ENCODE data around the gene CTDP1.
"Not testable (repeated sequence)": the region's sequence is repeated elsewhere in the genome, so short reads cannot be mapped to it uniquely, and the experiment has no call there.

Gene CTDP1

GRCh38 chr18:79736230-79736629 lies 56.6 kb downstream of the CTDP1 start:
- no peak for TF ChIP-seq CTCF (IDR thresholded peaks at IDR 0.05; ENCODE audit: extremely low read depth, insufficient read depth, missing control alignments)
- DNase-seq (ENCODE audit: low spot score): no peak
- in situ Hi-C loops (cut with MboI; ENCODE audit: low pct_unique_long_range_greater_than_20kb, low sequenced_read_pairs, unreplicated experiment): no loop called here

GRCh38 chr18:79736846-79737245 lies 57.2 kb downstream of the CTDP1 start:
- DNase-seq (ENCODE audit: low spot score): no peak
- no peak for TF ChIP-seq CTCF (IDR thresholded peaks at IDR 0.05; ENCODE audit: extremely low read depth, insufficient read depth, missing control alignments)
- in situ Hi-C loops (cut with MboI; ENCODE audit: low pct_unique_long_range_greater_than_20kb, low sequenced_read_pairs, unreplicated experiment): no loop called here

GRCh38 chr18:79737426-79737825 lies 57.8 kb downstream of the CTDP1 start:
- no peak for TF ChIP-seq CTCF (IDR thresholded peaks at IDR 0.05; ENCODE audit: extremely low read depth, insufficient read depth, missing control alignments)
- in situ Hi-C loops (cut with MboI; ENCODE audit: low pct_unique_long_range_greater_than_20kb, low sequenced_read_pairs, unreplicated experiment): no loop called here
- DNase-seq (ENCODE audit: low spot score): no peak

DNA sequence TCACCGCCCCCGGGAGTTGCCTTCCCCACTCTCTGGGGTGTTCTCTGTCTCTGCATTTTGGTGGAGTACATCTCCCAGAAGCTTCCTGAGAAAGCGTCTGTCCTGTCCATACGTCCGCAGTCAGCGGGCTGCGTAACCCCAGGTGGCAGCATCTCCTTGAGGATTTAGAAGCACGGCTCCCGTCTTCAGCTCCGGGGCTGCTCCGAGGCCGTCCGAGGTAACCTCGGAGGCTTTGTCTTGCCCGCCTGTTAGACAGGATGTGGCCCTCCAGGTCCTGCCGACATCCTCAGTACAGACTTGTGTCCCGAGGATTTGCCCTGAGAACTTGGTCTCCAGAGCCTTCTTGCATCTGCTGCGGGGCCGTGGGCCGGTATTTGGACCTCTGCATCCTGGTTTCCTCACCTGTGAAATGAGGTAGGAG lies 58.4 kb downstream of the CTDP1 start:
- no peak for TF ChIP-seq CTCF (IDR thresholded peaks at IDR 0.05; ENCODE audit: extremely low read depth, insufficient read depth, missing control alignments)
- in situ Hi-C loops (cut with MboI; ENCODE audit: low pct_unique_long_range_greater_than_20kb, low sequenced_read_pairs, unreplicated experiment): no loop called here

DNA sequence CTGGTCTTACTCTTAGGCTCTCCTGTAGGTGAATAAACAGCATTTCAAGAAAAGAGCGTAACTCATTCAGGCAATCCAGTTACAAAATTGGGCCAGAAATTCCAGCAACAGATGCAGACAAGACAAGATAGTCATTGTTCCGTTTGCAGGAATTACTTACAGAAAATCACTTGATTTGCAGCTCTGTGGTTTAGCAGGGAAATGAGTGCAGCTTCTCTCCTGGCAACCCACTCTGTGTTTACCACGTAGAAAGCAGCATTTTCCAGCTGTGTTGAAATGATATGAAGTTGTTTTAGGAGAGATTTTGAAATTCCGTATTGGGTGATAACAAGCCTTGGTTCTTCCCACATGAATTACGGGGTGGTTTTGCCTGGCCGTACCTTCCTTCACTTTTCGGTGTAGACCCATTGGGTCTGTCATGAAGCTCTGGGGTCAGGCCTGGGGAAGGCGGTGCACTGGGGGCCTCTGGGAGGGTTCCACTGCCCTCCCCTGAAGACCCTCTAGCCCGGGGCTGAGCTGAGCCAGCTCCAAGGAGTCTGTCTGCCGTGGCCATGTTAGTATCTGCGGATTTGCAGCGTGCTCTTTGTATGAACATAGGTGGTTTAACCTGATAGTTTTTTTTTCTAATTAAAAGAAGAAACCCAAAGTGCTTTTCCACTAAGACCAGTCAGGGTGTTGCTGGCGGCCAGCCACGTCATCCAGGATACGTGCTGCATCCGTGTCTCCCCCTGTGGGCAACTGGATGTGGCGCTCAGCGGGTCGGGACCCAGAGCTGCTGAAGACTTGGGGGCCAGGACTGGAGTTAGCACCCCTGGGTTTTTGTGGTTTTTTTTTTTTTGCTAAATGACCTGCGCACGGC lies 59.2 kb downstream of the CTDP1 start:
- TF ChIP-seq CTCF (IDR thresholded peaks at IDR 0.05; ENCODE audit: extremely low read depth, insufficient read depth, missing control alignments): no peak
- in situ Hi-C loops (cut with MboI; ENCODE audit: low pct_unique_long_range_greater_than_20kb, low sequenced_read_pairs, unreplicated experiment): no loop called here
- DNase-seq (ENCODE audit: low spot score): no peak

More for the DNA sequence above, 58.4 kb downstream of the CTDP1 start:
- DNase-seq (ENCODE audit: low spot score): no peak

GRCh38 chr18:79739440-79739778 lies 59.8 kb downstream of the CTDP1 start:
- TF ChIP-seq CTCF (IDR thresholded peaks at IDR 0.05; ENCODE audit: extremely low read depth, insufficient read depth, missing control alignments): no peak
- DNase-seq (ENCODE audit: low spot score): no peak
- in situ Hi-C loops (cut with MboI; ENCODE audit: low pct_unique_long_range_greater_than_20kb, low sequenced_read_pairs, unreplicated experiment): no loop called here

GRCh38 chr18:79740047-79740446 lies 60.4 kb downstream of the CTDP1 start:
- in situ Hi-C loops (cut with MboI; ENCODE audit: low pct_unique_long_range_greater_than_20kb, low sequenced_read_pairs, unreplicated experiment); DNase-seq (ENCODE audit: low spot score): not testable (repeated sequence)

Data from GM13977 (cell line).